Immature natural killer cell (primary cell): ENCODE data around the gene MAGIX. TPM values are rescaled to one million over a fixed set of nuclear protein-coding genes. Genes with fewer than 3 reads are reported as not detected.

ENCODE experiments used
- DNase-seq, 3 donors: peaks; one replicate each; pipeline ENCODE4 v3.0.0; 2022; ENCODE audit warnings: mixed read lengths in 1 of 3
- H3K27ac Mint-ChIP-seq, 6 donors: one replicate each; pipeline ENCODE4 v1.8.0; 2020; ENCODE audit warnings: mixed read lengths in 6 of 6, mild to moderate bottlenecking in 5 of 6, inconsistent platforms in 4 of 6, moderate library complexity in 3 of 6
- H3K27me3 Mint-ChIP-seq, 3 donors: one replicate each; pipeline ENCODE4 v1.8.0; 2020 to 2021; ENCODE audit warnings: low read depth in 3 of 3, mild to moderate bottlenecking in 3 of 3, mixed read lengths in 3 of 3, moderate library complexity in 3 of 3, inconsistent platforms in 1 of 3
- H3K36me3 Mint-ChIP-seq, 3 donors: one replicate each; pipeline ENCODE4 v1.8.0; 2020; ENCODE audit warnings: mixed read lengths in 3 of 3, inconsistent platforms in 2 of 3, mild to moderate bottlenecking in 2 of 3
- H3K4me1 Mint-ChIP-seq, 2 donors: one replicate each; pipeline ENCODE4 v1.8.0; 2020; ENCODE audit warnings: inconsistent platforms in 2 of 2, mild to moderate bottlenecking in 2 of 2, mixed read lengths in 2 of 2, moderate library complexity in 1 of 2
- H3K4me3 Mint-ChIP-seq, 5 donors: one replicate each; pipeline ENCODE4 v1.8.0; 2020; ENCODE audit warnings: mild to moderate bottlenecking in 5 of 5, mixed read lengths in 5 of 5, inconsistent platforms in 3 of 5, moderate library complexity in 3 of 5
- H3K9me3 Mint-ChIP-seq, 6 donors: one replicate each; pipeline ENCODE4 v1.8.0; 2020; ENCODE audit warnings: mild to moderate bottlenecking in 6 of 6, mixed read lengths in 6 of 6, inconsistent platforms in 4 of 6, moderate library complexity in 3 of 6
- polyA plus RNA-seq, 3 donors: library from polyadenylated mRNA; unstranded; fragments of 300-500 nt; fragmentation: Illumina TruSeq; gene quantifications; one replicate each; pipeline ENCODE4 v1.2.3, GENCODE V29; 2021

The MAGIX gene
- polyA plus RNA-seq, 3 donors from 2014 or later: 0.96 to 2.2 (median 1.6) TPM

DNA sequence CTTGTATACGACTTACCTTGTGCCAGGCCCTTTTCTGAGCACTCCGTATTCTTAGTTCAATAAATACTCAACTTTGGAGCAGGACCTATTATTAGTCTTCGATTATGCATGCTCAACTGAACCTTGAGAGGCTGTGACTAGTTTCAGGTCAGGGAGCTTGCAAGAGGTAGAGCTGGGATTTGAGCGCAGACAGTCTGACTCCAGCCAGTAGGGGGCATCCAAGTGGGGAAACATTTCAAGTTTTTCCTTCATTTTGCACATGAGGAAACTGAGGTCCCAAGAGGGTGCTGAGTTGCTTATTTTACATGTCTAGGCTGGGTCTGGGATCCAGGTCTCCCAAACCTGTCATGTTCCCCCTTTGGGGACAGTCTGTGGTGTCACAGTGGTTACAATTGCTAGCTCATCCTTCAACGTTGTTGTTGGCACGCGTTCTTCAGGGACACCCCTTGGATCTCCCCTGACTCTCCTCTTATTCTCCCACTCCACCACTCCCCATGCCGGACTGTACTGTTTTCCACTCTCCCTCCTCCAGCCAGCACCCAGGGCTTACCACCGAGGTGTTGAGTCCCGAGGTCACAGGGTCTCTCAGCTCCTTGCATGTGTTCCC, 30.3 kb downstream of the MAGIX start:
- Mint-ChIP-seq H3K27ac (no peak overlapping the region), H3K4me1 (peaks cover 11 to 16% of the 10 kb centered on the region in 2 donors), H3K36me3 (no peaks in the 10 kb centered on the region), H3K27me3 (peaks cover 3 to 6% (median 4%) of the 10 kb centered on the region in 3 donors), H3K9me3 (no peaks in the 10 kb centered on the region), H3K4me3 (peak overlapping the region in 2 of 5 donors; percentile 33 to 45)
- DNase-seq: no peak

DNA sequence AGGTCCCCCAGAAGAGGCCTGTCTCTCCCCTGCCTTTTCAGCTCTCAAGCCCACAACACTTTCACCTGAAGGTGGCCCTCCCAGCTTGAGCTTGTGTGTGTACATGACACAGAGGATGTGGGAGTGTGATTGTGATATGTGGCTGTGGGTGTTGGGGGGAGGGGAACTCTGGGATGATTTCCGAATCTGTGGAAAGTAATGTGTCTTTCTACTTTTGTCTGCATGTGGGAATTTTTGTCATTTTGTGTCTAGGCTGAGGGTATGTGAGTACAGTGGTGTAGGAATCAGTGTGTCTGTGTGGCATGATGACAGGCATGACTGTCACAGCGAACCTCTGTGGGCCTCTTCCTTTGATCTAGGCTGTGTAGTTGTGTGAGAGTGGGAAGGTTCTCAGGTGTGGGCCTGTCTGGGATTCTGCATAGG, 31.0 kb downstream of the MAGIX start:
- H3K36me3 Mint-ChIP-seq: no peaks in the 10 kb centered on the region
- H3K4me1 Mint-ChIP-seq: peaks cover 14 to 16% of the 10 kb centered on the region in 2 donors
- peaks cover 4 to 6% (median 6%) of the 10 kb centered on the region in 3 donors for H3K27me3 Mint-ChIP-seq
- DNase-seq: no peak
- H3K27ac Mint-ChIP-seq: no peak overlapping the region
- no peak overlapping the region for H3K4me3 Mint-ChIP-seq
- H3K9me3 Mint-ChIP-seq: no peaks in the 10 kb centered on the region

DNA sequence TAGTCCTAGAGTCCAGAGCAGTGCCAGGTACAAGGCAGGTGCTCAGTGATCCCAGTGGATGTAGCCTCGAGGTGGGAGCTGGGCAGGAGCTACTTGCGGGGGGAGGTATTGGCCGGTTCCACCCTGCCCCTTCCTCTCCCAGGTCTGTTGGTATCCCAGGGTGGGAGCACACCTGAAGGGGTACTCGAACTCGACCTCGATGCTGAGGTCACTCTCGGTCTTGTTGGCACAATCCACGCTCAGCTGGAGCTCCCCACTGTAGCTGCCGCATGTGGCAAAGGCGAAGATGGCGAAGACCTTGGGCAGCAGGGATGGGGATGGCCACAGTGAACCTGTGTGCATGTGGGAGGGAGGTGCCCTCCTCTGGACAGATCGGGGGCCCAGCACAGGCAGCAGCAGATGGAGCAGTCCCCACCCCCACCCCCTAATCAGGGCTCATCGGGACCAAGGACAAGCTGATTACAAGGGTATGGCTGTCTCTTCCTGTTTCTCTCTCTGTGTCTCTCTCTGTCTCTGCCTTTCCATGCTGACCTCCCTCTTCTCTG, 35.1 kb downstream of the MAGIX start:
- H3K9me3 Mint-ChIP-seq: no peaks in the 10 kb centered on the region
- H3K4me3 Mint-ChIP-seq: no peak overlapping the region
- H3K27ac Mint-ChIP-seq: no peak overlapping the region
- no peak for DNase-seq
- peaks cover 0 to 8% (median 5%) of the 10 kb centered on the region in 3 donors for H3K27me3 Mint-ChIP-seq
- H3K4me1 Mint-ChIP-seq: peaks cover 8 to 16% of the 10 kb centered on the region in 2 donors
- no peaks in the 10 kb centered on the region for H3K36me3 Mint-ChIP-seq

DNA sequence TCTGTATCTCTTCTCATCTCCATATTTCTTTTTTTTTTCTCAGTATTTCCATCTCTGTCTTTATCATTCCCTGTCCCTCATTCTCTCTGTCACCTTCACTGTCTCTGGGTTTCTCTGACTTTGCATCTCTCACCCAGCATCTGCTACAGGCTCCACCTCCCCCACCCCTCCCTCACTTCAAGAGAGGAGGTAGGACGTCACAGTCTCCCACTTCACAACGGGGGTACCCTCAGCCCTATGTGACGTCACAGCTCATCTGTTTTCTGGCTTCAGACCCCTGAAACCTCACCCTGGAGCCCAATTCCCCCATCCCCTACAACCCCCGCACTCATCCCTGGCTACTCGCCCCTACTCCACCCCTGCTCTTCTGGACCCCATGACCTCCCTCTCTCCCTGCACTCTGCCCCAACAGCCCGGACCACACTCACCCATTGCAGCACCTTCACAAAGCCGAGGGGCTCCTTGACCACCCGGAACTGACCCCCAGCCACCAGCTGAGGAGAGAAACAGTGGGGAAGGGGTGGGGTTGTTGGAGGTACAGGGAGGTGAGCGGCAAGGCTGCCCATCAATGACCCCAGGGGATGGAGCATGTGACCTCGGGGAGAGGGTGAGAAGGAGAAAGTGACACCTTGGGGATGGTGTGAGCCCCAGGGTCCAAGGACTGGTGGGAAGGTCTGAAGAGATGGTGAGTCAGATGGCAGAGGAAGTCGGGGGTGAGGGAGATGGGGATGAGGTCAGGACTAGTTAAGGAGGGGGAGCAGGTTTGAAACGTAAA, 36.2 kb downstream of the MAGIX start:
- Mint-ChIP-seq H3K4me3 (peak overlapping the region in 2 of 5 donors; percentile 11 to 31), H3K36me3 (no peaks in the 10 kb centered on the region), H3K27ac (no peak overlapping the region), H3K27me3 (peaks cover 0 to 8% (median 5%) of the 10 kb centered on the region in 3 donors), H3K4me1 (peaks cover 7 to 8% of the 10 kb centered on the region in 2 donors), H3K9me3 (no peaks in the 10 kb centered on the region)
- no peak for DNase-seq

DNA sequence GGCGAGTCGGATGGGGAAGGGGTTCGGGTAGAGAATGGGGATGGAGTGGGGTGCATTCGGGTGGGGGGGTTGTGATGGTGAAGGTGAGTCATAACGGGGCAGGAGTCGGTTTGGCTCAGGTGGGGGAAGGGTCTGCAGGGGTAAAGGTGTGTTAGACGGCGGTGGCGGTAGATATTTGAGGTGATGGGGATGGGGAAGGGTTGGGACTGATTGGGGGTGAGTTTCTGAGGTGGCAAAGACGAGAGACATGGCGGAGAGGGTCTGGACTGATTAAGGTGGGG, 36.7 kb downstream of the MAGIX start:
- Mint-ChIP-seq H3K36me3 (no peaks in the 10 kb centered on the region), H3K27ac (no peak overlapping the region), H3K4me1 (peaks cover 6 to 7% of the 10 kb centered on the region in 2 donors), H3K4me3 (no peak overlapping the region), H3K9me3 (no peaks in the 10 kb centered on the region), H3K27me3 (peaks cover 0 to 8% (median 5%) of the 10 kb centered on the region in 3 donors)
- DNase-seq: no peak

DNA sequence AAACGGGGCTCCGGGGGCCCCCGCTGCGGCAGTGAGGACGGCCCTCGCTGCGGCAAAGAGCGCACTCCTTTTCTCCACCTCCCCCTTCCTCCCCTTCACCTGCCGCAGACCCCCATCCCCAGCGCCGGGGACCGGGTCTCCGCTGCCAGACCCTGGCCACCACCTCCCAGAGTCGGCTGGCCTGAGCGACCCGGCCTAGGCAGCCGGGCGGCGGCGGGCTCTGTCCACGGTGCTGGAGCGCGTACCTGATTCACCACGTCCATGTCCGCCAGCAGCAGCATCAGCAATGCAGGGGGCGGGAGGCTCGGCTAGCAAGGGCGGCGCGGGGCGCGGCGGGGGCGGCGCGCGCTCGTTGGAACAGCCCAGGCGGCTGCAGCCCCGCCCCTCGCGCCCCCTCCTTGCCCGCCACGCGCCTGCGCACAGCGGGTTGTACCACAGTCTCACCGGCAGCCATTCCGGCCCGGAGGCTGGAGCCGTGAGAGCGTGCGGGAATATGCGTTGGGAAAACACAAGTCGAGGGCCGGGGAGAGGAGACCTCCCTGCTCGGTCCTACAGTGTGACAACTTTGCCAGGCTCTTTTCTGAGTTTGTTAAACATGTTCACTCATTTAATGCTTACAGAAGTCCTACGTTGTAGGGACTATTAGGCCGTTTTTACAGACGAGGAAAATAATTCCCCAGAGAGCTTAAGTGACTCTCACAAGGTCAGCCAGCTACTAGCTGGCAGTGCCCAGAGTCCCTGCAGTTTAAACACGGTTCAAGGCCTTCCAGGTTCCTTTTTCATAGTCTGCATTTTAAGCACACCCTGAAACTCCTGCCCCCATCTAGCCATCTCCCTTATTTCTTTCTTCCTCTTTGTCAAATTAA, 37.6 kb downstream of the MAGIX start, which contains the start of gene SYP:
Gene SYP, minus strand, starts transcription at position 288 of the 866 bp plus-strand sequence. Its CDS starts 7 bp downstream, at position 281.
- Mint-ChIP-seq H3K9me3 (no peaks in the 10 kb centered on the region), H3K36me3 (no peaks in the 10 kb centered on the region), H3K4me1 (peaks cover 6 to 7% of the 10 kb centered on the region in 2 donors), H3K27me3 (peaks cover 0 to 8% (median 5%) of the 10 kb centered on the region in 3 donors), H3K27ac (peak within 1 kb of the TSS; percentile 34 to 66 (median 56)), H3K4me3 (peak within 1 kb of the TSS; percentile 42 to 75 (median 64))
- DNase-seq: peak; percentile 84 to 88 (median 87)

DNA sequence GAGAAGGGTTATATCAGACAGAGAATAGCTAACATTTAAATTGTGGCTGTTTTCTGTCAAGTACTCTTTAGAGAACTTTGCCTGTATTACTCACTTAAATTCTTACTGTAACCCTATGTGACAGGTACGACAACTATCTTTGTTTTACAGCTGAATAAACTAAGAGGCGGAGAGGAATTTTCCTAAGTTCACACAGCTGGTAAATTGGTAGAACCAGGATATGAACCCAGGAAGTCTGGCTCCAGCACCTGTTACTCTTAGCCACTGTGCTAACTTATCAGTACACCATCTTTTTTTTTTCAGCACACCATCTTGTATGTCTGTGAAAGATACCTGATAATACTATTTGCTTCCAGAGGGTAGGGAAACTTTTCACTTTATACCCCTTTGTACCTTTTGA, 39.5 kb downstream of the MAGIX start:
- H3K9me3 Mint-ChIP-seq: no peaks in the 10 kb centered on the region
- H3K36me3 Mint-ChIP-seq: no peaks in the 10 kb centered on the region
- peaks cover 6 to 7% of the 10 kb centered on the region in 2 donors for H3K4me1 Mint-ChIP-seq
- H3K27me3 Mint-ChIP-seq: peaks cover 2 to 8% (median 5%) of the 10 kb centered on the region in 3 donors
- DNase-seq: no peak
- H3K4me3 Mint-ChIP-seq: no peak overlapping the region
- no peak overlapping the region for H3K27ac Mint-ChIP-seq

DNA sequence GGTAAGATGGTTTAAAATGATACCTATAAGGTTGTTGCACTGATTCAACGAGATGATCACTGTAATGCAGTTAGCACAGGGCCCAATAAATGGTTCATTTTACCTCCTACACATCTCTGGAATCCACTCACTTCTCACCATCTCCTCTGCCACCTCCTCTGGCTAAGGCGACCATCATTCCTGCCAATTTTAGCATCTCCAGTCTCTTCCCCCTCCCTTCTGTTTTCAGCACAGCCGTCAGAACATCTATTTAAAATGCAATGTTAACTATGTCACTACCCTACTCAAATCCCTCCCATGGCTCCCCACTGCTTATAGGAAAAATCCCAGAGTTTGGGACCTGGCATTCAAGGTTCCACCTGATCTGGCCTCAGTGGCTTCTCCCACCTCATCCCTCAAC, 41.0 kb downstream of the MAGIX start:
- Mint-ChIP-seq H3K27ac (no peak overlapping the region), H3K27me3 (peaks cover 2 to 5% (median 5%) of the 10 kb centered on the region in 3 donors), H3K4me1 (peaks cover 4 to 6% of the 10 kb centered on the region in 2 donors), H3K36me3 (no peaks in the 10 kb centered on the region), H3K4me3 (no peak overlapping the region), H3K9me3 (no peaks in the 10 kb centered on the region)
- DNase-seq: no peak

DNA sequence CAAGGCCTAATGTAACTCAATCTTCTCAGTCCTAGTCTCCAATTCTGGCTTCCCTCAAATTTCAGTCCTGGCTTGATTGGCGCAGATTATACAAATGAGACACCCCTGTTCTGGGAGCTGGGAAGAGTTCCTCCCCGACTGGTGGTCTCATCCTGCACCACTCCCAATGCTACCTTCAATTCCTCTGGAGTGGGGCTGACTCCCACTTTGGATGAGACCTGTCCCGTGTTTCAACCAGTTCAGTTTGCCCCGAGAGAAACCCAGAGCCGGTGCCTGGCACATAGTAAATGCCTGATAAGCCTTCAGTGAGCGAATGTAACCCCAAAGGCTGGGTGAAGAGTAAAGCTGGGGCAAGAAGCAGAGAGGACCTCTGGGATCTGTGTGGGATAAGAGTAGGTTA, 41.5 kb downstream of the MAGIX start:
- Mint-ChIP-seq H3K27me3 (peaks cover 2 to 5% (median 4%) of the 10 kb centered on the region in 3 donors), H3K27ac (no peak overlapping the region), H3K36me3 (no peaks in the 10 kb centered on the region), H3K4me1 (peaks cover 4 to 6% of the 10 kb centered on the region in 2 donors), H3K4me3 (no peak overlapping the region), H3K9me3 (no peaks in the 10 kb centered on the region)
- DNase-seq: no peak

DNA sequence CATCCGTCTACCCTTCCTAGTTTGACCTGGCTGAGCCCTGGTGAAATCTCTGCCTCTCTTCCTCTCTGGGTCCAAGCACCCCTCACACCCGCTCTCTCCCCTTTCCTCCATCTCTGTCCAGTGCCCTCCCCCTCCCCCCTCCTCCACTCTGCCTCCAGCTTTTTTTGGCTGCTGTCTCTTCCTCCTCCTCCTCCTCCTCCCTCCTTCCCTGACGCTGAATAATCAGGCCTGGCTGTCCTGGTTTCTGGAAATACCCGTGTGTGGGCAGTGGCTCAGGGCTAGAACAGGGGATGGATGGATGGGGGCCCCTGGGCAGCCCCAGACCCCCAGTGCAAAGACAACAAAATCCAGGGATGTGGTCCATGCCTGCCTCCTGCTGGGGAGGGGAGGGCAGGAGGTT, 42.2 kb downstream of the MAGIX start:
- peaks cover 4 to 6% of the 10 kb centered on the region in 2 donors for H3K4me1 Mint-ChIP-seq
- no peak overlapping the region for H3K4me3 Mint-ChIP-seq
- DNase-seq: no peak
- peaks cover 2 to 4% (median 4%) of the 10 kb centered on the region in 3 donors for H3K27me3 Mint-ChIP-seq
- no peaks in the 10 kb centered on the region for H3K9me3 Mint-ChIP-seq
- H3K36me3 Mint-ChIP-seq: no peaks in the 10 kb centered on the region
- H3K27ac Mint-ChIP-seq: no peak overlapping the region

DNA sequence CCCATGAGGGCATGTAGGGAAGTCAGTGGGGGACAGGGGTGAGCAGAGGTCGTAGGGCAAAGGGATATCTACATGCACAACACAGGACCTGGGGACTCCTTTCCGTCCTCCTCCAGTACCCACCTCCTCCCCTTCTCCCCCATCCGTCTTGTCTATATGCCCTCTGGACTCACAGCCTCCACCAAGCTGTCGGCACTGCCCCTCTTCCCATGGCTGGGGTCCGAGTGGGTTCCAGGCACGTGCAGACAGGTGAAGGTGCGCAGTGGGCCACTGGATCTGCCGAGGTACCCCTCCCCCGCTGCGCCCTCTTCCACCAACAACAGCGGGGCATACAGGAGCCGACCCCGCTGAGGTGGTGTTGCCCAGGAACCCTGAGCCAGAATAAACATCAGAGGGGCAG, 42.9 kb downstream of the MAGIX start:
- Mint-ChIP-seq H3K36me3 (no peaks in the 10 kb centered on the region), H3K27me3 (peaks cover 2 to 3% (median 2%) of the 10 kb centered on the region in 3 donors), H3K4me3 (no peak overlapping the region), H3K4me1 (peaks cover 3 to 5% of the 10 kb centered on the region in 2 donors), H3K27ac (no peak overlapping the region), H3K9me3 (no peaks in the 10 kb centered on the region)
- no peak for DNase-seq

DNA sequence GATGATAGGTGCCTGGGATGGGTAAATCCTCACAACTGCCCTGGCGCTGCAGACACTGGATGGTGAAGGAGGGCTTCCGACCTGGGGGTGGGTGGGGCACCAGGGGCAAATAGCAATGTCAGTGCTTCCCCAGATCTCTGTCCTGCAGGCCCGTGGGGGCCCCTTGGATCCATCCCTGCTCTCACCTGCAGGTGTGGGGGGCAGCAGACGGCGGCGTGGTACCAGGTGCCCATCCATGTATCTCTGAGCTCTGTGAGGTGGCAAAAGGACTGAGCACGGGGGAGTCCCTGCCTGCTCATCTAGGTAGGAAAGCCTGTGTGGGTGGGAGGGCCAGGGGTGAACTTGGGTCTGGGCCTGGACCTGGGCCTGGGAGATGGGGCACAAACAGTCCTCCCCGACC, 44.0 kb downstream of the MAGIX start:
- Mint-ChIP-seq H3K4me3 (no peak overlapping the region), H3K36me3 (no peaks in the 10 kb centered on the region), H3K9me3 (no peaks in the 10 kb centered on the region), H3K27ac (no peak overlapping the region), H3K27me3 (peaks cover 0 to 2% (median 0%) of the 10 kb centered on the region in 3 donors), H3K4me1 (no peaks in the 10 kb centered on the region)
- no peak for DNase-seq

DNA sequence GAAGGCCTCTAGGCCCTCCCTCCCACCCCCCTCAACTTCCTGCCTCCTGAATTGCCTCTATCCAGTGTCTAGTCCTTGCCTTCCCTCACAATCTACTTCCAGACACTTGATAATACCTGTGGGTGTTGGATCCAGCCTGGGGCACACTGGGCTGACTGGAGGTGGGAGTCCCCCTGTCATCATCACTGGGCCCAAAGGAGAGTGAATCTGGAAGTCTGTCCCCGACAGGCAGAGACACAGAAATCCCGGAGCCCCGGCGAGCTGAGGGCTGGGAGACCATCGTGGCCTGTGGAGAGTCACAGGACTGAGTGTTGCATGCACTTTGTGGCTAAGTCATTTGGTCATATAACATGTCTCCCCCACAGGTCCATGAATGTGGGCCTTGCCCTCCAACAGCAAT, 45.8 kb downstream of the MAGIX start:
- Mint-ChIP-seq H3K36me3 (no peaks in the 10 kb centered on the region), H3K4me1 (no peaks in the 10 kb centered on the region), H3K27ac (no peak overlapping the region), H3K27me3 (peaks cover 0 to 4% (median 0%) of the 10 kb centered on the region in 3 donors), H3K4me3 (no peak overlapping the region), H3K9me3 (no peaks in the 10 kb centered on the region)
- no peak for DNase-seq
